Left cardiac atrium (tissue), 4 donors: ENCODE data around the gene USP25. TPM values are rescaled to one million over a fixed set of nuclear protein-coding genes. Genes with fewer than 3 reads are reported as not detected.

Source experiments
- ATAC-seq, 2 donors: fragments of 200-7000 bp; cut with Tn5 transposase; one replicate each; pipeline ENCODE4 v1.9.1; 2020; ENCODE audit warnings: mild to moderate bottlenecking in 2 of 2, moderate library complexity in 2 of 2
- DNase-seq: peaks from one replicate; pipeline ENCODE4 v3.0.0-alpha.2; 2020
- intact Hi-C, 2 donors: fragments of 100-400 bp; cut with DNase I; formaldehyde crosslinking; loops; one replicate each; pipeline versions ENCODE4 v1.14.1 to v1.15.1; 2022 to 2023
- total RNA-seq, 2 donors: library from RNA; stranded (reverse); fragmentation: NEBNext Ultra II Directional; extraction: Animal tissue kit (Norgen Biotek cat#: 25700); gene quantifications; one replicate each; pipeline ENCODE4 v1.2.1, GENCODE V29; 2021
- donor health status: DM: no; HTN: yes; CAD: no.
- donor health status: DM: no; HTN: yes; CAD: no; lungs with severe emphysema.
- donor health status: DM: yes; HTN: yes; CAD: no.
- donor health status: Dilated cardiomyopathy.

The USP25 gene
- total RNA-seq, 2 donors from 2014 or later: 39.4 to 56.8 TPM

DNA sequence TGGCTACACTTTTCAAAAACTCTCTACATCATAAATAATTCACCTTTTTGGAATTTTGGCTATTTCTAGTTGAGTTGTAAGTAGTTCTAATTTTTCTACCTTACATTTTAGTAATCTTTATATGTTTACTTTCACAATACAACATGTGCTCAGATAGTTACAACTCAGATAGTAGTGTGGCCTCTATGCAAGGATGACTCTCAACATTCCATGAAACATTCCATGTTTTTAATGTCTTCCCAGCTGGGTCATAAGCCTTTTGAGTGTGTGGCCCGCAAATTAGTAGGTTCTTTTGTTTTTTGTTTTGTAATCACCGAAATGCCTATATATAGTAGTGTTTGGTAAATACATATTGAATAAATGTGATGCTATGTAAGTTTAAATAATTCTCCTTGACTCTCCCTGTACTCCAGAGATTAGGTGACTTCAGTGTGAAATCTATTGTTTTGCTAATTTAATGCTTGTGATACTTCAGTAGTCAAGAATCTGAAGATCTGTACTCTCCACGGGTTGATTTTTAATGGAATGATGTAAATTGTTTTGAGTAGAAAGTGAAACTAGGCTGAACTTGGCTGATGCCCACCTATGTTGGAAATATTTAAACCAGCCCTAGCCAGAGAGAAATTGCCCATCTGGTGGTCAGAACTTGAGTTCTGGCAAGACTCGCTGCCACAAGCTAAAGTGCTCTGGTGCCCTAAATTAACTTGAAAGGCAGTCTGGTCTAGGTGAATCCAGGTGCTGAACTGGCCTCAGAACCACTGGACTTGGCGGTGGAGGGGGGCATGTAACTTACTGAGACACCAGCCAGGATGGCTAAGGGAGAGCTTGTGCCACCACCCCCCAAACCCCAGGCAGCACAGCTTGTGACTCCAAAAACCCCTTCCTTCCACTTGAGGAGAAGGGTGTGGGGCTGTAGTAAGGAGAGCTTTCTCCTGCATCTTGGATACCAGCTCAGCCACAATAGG lies 165.6 kb downstream of the USP25 start:
- DNase-seq: no peak
- ATAC-seq: peak in 1 of 2 donors; percentile 8
- intact Hi-C loops: loop anchor here in 1 of 2 donors (10.0 kb wide), 1 partner anchor 439 kb away; no protein-coding TSS in a partner anchor

DNA sequence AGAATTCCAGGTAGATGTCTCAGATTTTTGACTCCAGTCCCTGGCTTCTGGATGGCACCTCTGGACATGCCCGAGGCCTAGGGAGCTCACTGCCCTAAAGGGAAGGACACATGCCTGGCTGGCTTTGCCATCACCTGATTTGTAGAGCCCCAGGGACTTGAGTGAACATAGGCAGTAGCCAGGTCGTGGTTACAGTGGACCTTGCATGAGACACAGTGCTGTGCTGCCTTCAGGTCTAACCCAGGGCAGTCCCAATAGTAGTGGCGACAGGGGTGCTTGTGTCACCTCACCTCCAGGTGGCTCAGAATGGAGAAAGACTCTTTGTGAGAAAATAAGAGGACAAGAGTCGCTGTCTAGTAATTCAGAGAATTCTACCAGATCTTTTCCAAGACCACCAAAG lies 166.7 kb downstream of the USP25 start:
- DNase-seq: no peak
- ATAC-seq: no peak
- intact Hi-C loops: loop anchor here in 1 of 2 donors (10.0 kb wide), 1 partner anchor 438 kb away; no protein-coding TSS in a partner anchor

DNA sequence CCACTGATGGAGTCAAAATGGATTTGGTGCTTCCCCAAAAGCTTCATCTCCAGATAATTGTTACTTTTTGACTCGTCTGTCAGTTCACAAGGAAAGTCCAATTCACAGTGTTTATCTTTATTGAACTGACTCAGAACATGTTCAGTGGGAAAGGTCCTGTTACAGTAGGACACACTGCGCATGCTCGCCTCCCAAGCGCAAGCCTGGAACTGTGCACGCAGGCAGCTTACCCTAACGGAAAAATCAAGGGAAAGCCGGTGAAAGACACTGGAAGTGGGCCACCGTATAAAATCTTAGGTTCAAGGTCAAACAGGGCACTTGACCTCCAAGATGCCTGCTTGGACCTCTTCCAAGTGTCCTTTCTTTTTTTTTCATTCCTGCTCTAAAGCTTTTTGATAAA lies 174.6 kb downstream of the USP25 start:
- intact Hi-C loops: no loop called here
- ATAC-seq (no peak), DNase-seq (no peak)

DNA sequence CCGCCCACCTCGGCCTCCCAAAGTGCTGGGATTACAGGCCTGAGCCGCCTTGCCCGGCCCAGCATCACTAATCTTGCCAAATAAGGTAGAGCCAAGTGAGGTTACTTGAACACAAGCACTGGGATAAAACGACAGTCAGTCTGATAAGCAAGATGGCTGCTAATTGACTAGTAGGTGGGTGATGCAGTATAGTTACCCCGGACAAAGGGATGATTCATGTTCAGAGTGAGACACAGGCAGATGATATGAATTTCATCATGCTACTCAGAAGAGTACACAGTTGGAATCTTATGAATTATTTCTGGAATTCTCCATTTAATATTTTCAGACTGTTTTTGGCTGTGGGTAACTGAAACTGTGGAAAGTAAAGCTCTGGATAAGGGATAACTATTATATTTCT lies 178.4 kb downstream of the USP25 start:
- ATAC-seq (no peak), DNase-seq (no peak)
- intact Hi-C loops: no loop called here

DNA sequence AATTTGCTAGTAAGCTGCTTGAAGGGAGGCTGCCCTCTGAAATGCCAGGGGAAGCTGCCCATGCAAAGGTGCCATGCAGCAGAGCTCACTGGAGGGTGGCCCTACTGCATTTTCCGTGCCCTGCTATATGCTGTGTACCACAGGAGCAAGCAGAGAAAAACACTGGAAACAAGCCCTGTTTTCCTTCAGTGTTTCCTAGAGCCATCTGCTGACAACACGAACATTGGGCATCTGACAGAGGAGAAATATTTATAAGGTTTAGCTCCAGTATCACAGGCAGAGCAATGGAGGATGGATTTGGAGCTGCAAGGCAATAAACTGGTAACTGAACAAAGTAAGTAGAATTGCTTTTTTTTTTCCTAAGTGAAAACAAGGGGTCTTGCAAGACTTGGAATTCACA lies 198.4 kb downstream of the USP25 start:
- DNase-seq: no peak
- intact Hi-C loops: no loop called here
- ATAC-seq: no peak

DNA sequence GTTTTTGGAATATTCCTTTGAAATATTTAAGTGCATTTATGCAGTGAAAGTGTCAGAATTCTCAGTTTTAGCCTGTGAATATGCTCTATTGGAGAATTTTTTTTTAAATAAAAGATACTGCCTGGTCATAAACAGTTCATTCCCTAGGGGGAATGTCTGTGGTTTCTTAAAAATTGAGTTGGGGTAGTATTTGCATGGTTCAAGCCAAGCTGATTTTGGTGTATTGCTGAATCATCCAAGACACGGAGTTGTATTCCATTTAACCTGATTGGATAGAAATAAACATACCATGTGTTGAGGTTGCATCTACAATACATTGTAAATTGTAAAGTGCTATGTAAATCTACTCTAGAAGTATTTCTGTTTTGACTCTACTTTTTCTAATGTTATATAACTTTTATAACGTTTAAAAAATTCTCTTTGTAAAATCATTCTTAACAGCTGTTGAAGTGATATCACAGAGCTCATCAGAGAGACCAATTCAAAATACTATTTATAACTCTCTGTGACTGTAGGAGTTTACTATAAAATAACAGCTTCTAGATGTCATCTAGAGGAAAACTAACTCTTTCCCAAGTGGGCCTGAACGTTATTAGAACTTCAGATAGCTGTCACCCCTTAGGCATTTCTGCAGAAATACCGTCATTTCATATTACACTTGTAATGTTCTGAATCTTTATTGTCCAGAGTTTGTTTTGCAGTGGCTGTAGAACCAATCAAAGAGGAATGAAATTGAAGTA lies 199.1 kb downstream of the USP25 start:
- ATAC-seq: no peak

DNA sequence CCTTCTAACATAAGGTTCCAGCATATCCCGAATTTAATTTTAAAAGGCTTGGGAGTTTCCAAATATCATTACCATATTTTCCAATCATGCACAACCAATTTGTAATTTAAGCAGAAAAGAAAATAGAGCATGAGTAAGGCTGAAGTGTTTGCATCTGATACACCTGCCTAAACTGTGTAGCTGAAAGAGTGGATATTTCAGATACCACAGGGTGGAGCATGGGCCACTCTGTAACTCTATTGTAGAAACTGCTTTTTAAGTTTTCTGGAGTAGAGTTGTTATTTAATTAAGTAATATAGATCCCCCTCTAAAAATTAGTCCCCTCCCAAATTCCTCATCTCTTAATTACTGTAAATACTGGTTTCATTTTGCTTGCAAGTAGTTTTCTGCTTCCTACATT lies 199.8 kb downstream of the USP25 start:
- no peak for ATAC-seq
- DNase-seq: no peak
- intact Hi-C loops: no loop called here

More for the DNA sequence above, 199.1 kb downstream of the USP25 start:
- intact Hi-C loops: no loop called here
- no peak for DNase-seq
